Body of pancreas (tissue), 4 donors: ENCODE measurements around the gene MED26. TPM values are rescaled to one million over a fixed set of nuclear protein-coding genes. Genes with fewer than 3 reads are reported as not detected.

Source experiments
- ATAC-seq: fragments of 150-250 bp; one replicate; pipeline ENCODE4 v1.9.1; 2016
- DNase-seq, 4 donors: peaks; one replicate each; pipeline ENCODE4 v3.0.0-alpha.2; 2019
- H3K27ac ChIP-seq, 4 donors: fragments of 200-600 bp; sonication (generic); 1 replicate in 3 of 4; 2 replicates in 1 of 4; pipeline versions ENCODE4 v1.5.1 to v1.6.1; 2016 to 2019; ENCODE audit warnings: mild to moderate bottlenecking in 1 of 4, mixed read lengths in 1 of 4, moderate library complexity in 1 of 4
- H3K27me3 ChIP-seq, 2 donors: fragments of 200-600 bp; sonication (generic); one replicate each; pipeline ENCODE4 v1.6.0; 2016; ENCODE audit warnings: mild to moderate bottlenecking in 1 of 2
- H3K36me3 ChIP-seq, 2 donors: fragments of 200-600 bp; sonication (generic); replicated peaks in 1 of 2; 2 replicates each; pipeline ENCODE4 v1.5.1; 2016; ENCODE audit warnings: low read depth in 2 of 2; ENCODE audit not compliant: insufficient read depth in 1 of 2
- H3K4me1 ChIP-seq: fragments of 200-600 bp; sonication (generic); one replicate; pipeline ENCODE4 v1.6.0; 2016
- H3K4me3 ChIP-seq, 2 donors: fragments of 200-600 bp; sonication (generic); 1 replicate in 1 of 2; 2 replicates in 1 of 2; pipeline ENCODE4 v1.5.1; 2016 to 2019
- H3K9me3 ChIP-seq, 3 donors: fragments of 200-600 bp; sonication (generic); 1 replicate in 2 of 3; 2 replicates in 1 of 3; pipeline ENCODE4 v1.5.1; 2016
- CTCF ChIP-seq, 7 experiments: fragments of 450-650 bp in 4 of 7; fragments of 200-600 bp in 3 of 7; sonication (generic) in 3 of 7; IDR thresholded peaks; one replicate each; pipeline ENCODE4 v1.5.1; 2016 to 2019; ENCODE audit warnings: antibody characterized with exemption in 7 of 7
- POLR2A ChIP-seq, 3 donors: fragments of 450-650 bp; IDR thresholded peaks; one replicate each; pipeline ENCODE4 v1.6.1; 2016; ENCODE audit warnings: antibody characterized with exemption in 3 of 3, mild to moderate bottlenecking in 2 of 3
- WGBS, 2 donors: methylation state at CpG; one replicate each; pipeline ENCODE4 v1.1.5; 2017; 5-methylcytosine and 5-hydroxymethylcytosine counted together
- intact Hi-C: fragments of 100-400 bp; cut with DNase I; formaldehyde crosslinking; loops from one replicate; pipeline ENCODE4 v1.15.1; 2023
- total RNA-seq, 2 donors: library from RNA; depleted of rRNA; stranded (reverse); fragments of >200 nt; gene quantifications; one replicate each; pipeline ENCODE4 v1.1.0, GENCODE V29; 2016

MED26 gene
- total RNA-seq, 2 donors from 2014 or later: 4.9 to 8.2 TPM

GRCh38 chr19:16619457-16619856 lies 8.5 kb downstream of the MED26 start:
- Histone ChIP-seq H3K4me1 (peaks cover 36% of the 10 kb centered on the region), H3K4me3 (no peak overlapping the region), H3K27ac (no peak overlapping the region), H3K36me3 (no peaks in the 10 kb centered on the region), H3K27me3 (no peaks in the 10 kb centered on the region), H3K9me3 (no peaks in the 10 kb centered on the region)
- ATAC-seq (peak; percentile 47), DNase-seq (peak in 2 of 4 donors; percentile 39 to 49)
- TF ChIP-seq CTCF (IDR thresholded peaks at IDR 0.05) (no peak), POLR2A (IDR thresholded peaks at IDR 0.05) (no peak)
- intact Hi-C loops: no loop called here
- WGBS, 2 donors: 35 to 51% methylated on average over 6 to 7 of the region's 7 CpGs

GRCh38 chr19:16618248-16618647 lies 9.8 kb downstream of the MED26 start:
- TF ChIP-seq POLR2A (IDR thresholded peaks at IDR 0.05): no peak
- no peak for TF ChIP-seq CTCF (IDR thresholded peaks at IDR 0.05)
- H3K27me3 ChIP-seq: no peaks in the 10 kb centered on the region
- H3K27ac ChIP-seq: no peak overlapping the region
- 96% methylated on average over 6 to 7 of the region's 7 CpGs for WGBS, 2 donors
- H3K4me1 ChIP-seq: peaks cover 40% of the 10 kb centered on the region
- DNase-seq (no peak), ATAC-seq (no peak)
- H3K9me3 ChIP-seq: no peaks in the 10 kb centered on the region
- H3K4me3 ChIP-seq: no peak overlapping the region
- intact Hi-C loops: no loop called here
- H3K36me3 ChIP-seq: no peaks in the 10 kb centered on the region

- Histone ChIP-seq H3K27ac (no peak overlapping the region), H3K9me3 (no peaks in the 10 kb centered on the region), H3K36me3 (no peaks in the 10 kb centered on the region), H3K4me3 (no peak overlapping the region), H3K27me3 (no peaks in the 10 kb centered on the region), H3K4me1 (peaks cover 64% of the 10 kb centered on the region)
- DNase-seq: no peak
- TF ChIP-seq POLR2A (IDR thresholded peaks at IDR 0.05) (no peak), CTCF (IDR thresholded peaks at IDR 0.05) (no peak)
- no peak for ATAC-seq
- intact Hi-C loops: no loop called here
- WGBS, 2 donors: 44% methylated on average over 1 of the region's 1 CpG; no CpG with 5 or more reads in 1 of the 2 donors
These were observed 12.2 kb downstream of the MED26 start for GRCh38 chr19:16615808-16616207.

GRCh38 chr19:16614941-16615340 lies 13.1 kb downstream of the MED26 start:
- H3K4me1 ChIP-seq: peaks cover 62% of the 10 kb centered on the region
- WGBS, 2 donors: 21 to 25% methylated on average over 2 of the region's 2 CpGs
- H3K9me3 ChIP-seq: no peaks in the 10 kb centered on the region
- intact Hi-C loops: no loop called here
- H3K4me3 ChIP-seq: no peak overlapping the region
- no peak for DNase-seq
- TF ChIP-seq CTCF (IDR thresholded peaks at IDR 0.05) (no peak), POLR2A (IDR thresholded peaks at IDR 0.05) (no peak)
- H3K36me3 ChIP-seq: no peaks in the 10 kb centered on the region
- no peak overlapping the region for H3K27ac ChIP-seq
- no peaks in the 10 kb centered on the region for H3K27me3 ChIP-seq
- no peak for ATAC-seq

- no peaks in the 10 kb centered on the region for H3K27me3 ChIP-seq
- no peak for TF ChIP-seq POLR2A (IDR thresholded peaks at IDR 0.05)
- TF ChIP-seq CTCF (IDR thresholded peaks at IDR 0.05): no peak
- no peaks in the 10 kb centered on the region for H3K9me3 ChIP-seq
- no peak overlapping the region for H3K4me3 ChIP-seq
- no peaks in the 10 kb centered on the region for H3K36me3 ChIP-seq
- WGBS, 2 donors: 69 to 94% methylated on average over 1 to 2 of the region's 2 CpGs
- no peak for ATAC-seq
- no peak for DNase-seq
- no peak overlapping the region for H3K27ac ChIP-seq
- intact Hi-C loops: no loop called here
- peaks cover 53% of the 10 kb centered on the region for H3K4me1 ChIP-seq
These were observed 14.2 kb downstream of the MED26 start for GRCh38 chr19:16613841-16614240.
